ENCODE data around the gene SH3TC1.

SH3TC1 gene

GRCh38 chr4:8235224-8235623, 36.1 kb downstream of the SH3TC1 start:
- TF ChIP-seq CTCF (IDR thresholded peaks at IDR 0.05; ENCODE audit: control insufficient read depth, extremely low read depth, insufficient read depth): no peak
- H3K4me3 ChIP-seq (ENCODE audit: low read depth, low read length): no peak overlapping the region
- DNase-seq (ENCODE audit: low read depth): no peak

GRCh38 chr4:8235686-8236085, 36.6 kb downstream of the SH3TC1 start:
- no peak overlapping the region for H3K4me3 ChIP-seq (ENCODE audit: low read depth, low read length)
- DNase-seq (ENCODE audit: low read depth): no peak
- no peak for TF ChIP-seq CTCF (IDR thresholded peaks at IDR 0.05; ENCODE audit: control insufficient read depth, extremely low read depth, insufficient read depth)

DNA sequence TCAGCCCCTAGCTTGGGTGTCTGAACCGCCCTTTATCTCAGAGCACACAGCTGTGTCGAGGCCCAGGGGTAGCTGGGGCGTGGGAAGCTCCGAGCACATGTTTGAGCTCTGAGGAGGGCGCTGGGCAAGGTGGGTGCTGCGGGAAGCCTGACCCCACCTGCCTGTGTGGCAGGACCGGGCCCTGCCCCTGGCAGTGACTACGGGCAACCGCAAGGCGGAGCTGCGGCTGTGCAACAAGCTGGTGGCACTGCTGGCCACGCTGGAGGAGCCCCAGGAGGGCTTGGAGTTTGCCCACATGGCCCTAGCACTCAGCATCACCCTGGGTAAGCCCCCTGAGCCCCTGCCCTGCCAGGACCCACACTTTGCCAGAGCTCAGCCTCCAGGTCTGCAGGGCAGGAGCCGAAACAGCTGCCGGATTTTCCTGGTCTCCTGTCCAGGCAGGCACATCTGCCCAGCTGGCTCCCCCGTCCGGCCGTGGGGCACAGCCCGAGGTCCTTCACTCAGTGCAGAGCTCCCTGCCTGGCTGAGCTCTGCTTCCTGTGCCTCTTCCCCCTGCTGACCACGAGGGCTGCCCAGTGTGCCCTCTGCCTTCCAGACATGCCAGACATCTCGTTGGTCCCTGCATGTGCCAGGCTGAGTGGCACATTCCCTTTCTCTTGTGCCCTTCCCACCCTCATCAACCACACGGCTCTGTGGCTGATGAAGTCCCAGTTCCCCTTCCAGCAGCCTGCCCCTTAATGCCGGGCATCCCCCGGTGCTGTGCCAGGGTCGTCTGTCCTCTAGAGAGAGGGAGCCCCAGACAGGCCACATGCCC, 37.2 kb downstream of the SH3TC1 start:
- TF ChIP-seq CTCF (IDR thresholded peaks at IDR 0.05; ENCODE audit: control insufficient read depth, extremely low read depth, insufficient read depth): no peak
- DNase-seq (ENCODE audit: low read depth): no peak
- H3K4me3 ChIP-seq (ENCODE audit: low read depth, low read length): no peak overlapping the region

DNA sequence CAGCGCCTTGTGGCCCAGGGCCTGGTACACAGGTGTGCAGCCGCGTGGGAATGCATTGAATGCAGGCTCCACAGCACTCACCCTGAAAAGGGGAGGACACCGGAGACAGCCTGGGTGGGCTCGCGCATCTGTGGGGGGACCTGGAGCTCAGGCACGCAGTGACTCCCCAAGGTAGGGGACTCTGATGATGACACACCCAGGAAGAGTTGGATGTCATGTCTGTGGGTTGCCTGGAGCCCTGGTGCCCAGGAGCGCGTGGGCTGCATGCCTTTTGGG, 37.8 kb downstream of the SH3TC1 start:
- no peak for TF ChIP-seq CTCF (IDR thresholded peaks at IDR 0.05; ENCODE audit: control insufficient read depth, extremely low read depth, insufficient read depth)
- no peak overlapping the region for H3K4me3 ChIP-seq (ENCODE audit: low read depth, low read length)
- no peak for DNase-seq (ENCODE audit: low read depth)

- DNase-seq (ENCODE audit: low read depth): no peak
- TF ChIP-seq CTCF (IDR thresholded peaks at IDR 0.05; ENCODE audit: control insufficient read depth, extremely low read depth, insufficient read depth): no peak
- H3K4me3 ChIP-seq (ENCODE audit: low read depth, low read length): no peak overlapping the region
Observed at GRCh38 chr4:8237256-8237989, 38.3 kb downstream of the SH3TC1 start.

DNA sequence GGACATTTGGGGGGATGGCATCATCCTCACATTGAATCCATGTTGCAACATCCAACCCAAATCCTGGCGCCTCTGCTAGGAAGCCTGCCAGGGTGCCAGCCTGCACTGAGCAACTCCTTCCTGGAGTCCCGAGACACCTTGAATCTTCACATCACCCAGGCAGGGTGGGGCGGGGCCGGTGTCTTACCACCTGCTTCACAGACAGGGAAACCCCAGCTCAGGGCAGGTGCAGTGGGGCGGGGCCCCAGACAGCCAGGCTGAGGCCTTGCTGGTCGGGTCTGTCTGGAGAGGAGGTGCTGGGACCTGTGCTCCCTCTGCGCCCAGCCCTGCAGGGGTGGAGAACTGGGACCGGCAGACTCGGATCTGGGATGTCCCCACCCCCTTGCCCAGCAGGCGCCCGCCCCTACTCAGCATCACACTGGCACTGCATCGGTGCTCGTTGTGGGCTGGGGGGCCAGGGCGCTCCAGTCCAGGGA, 39.0 kb downstream of the SH3TC1 start:
- DNase-seq (ENCODE audit: low read depth): no peak
- TF ChIP-seq CTCF (IDR thresholded peaks at IDR 0.05; ENCODE audit: control insufficient read depth, extremely low read depth, insufficient read depth): no peak
- H3K4me3 ChIP-seq (ENCODE audit: low read depth, low read length): no peak overlapping the region

All from LNCaP clone FGC (cell line).